ENCODE measurements around the gene TIMMDC1.

GRCh38 chr3:119550192-119550910, 52.0 kb downstream of the TIMMDC1 start:
- TF ChIP-seq POLR2A (IDR thresholded peaks at IDR 0.05): no peak
- TF ChIP-seq, protein P1, sequence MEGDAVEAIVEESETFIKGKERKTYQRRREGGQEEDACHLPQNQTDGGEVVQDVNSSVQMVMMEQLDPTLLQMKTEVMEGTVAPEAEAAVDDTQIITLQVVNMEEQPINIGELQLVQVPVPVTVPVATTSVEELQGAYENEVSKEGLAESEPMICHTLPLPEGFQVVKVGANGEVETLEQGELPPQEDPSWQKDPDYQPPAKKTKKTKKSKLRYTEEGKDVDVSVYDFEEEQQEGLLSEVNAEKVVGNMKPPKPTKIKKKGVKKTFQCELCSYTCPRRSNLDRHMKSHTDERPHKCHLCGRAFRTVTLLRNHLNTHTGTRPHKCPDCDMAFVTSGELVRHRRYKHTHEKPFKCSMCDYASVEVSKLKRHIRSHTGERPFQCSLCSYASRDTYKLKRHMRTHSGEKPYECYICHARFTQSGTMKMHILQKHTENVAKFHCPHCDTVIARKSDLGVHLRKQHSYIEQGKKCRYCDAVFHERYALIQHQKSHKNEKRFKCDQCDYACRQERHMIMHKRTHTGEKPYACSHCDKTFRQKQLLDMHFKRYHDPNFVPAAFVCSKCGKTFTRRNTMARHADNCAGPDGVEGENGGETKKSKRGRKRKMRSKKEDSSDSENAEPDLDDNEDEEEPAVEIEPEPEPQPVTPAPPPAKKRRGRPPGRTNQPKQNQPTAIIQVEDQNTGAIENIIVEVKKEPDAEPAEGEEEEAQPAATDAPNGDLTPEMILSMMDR (IDR thresholded peaks at IDR 0.05): no peak
